K562 (cell line): ENCODE results near the gene NFATC2.

ENCODE experiments used
- CEBPB ChIP-seq: fragments of 450-650 bp; IDR thresholded peaks from 2 replicates; pipeline ENCODE4 v1.6.1; 2016; ENCODE audit warnings: missing genetic modification characterization, missing compliant biosample characterization
- CREB5 ChIP-seq: fragments of 250-450 bp; sonication (Bioruptor Pico); IDR thresholded peaks from 2 replicates; pipeline ENCODE4 v1.5.0; 2020; ENCODE audit warnings: mild to moderate bottlenecking
- CTCF ChIP-seq, 3 experiments: IDR thresholded peaks in 2 of 3; conservative IDR thresholded peaks in 1 of 3; 2 replicates each; pipeline ENCODE4 v1.5.1; 2011 to 2012; ENCODE audit warnings: low read length in 3 of 3, mild to moderate bottlenecking in 3 of 3, control low read depth in 2 of 3, improper control_type of control experiment in 1 of 3, inconsistent platforms in 1 of 3, low read depth in 1 of 3, mixed read lengths in 1 of 3, moderate library complexity in 1 of 3; ENCODE audit not compliant: insufficient read depth in 2 of 3
- ELK1 ChIP-seq: sonication (generic); formaldehyde crosslinking; IDR thresholded peaks from 2 replicates; pipeline ENCODE4 v1.8.1; 2022; ENCODE audit warnings: missing genetic modification reagents
- GATAD2B ChIP-seq: fragments of 450-650 bp; IDR thresholded peaks from 2 replicates; pipeline ENCODE4 v1.6.1; 2017; ENCODE audit warnings: mild to moderate bottlenecking, borderline replicate concordance
- JUNB ChIP-seq: fragments of 450-650 bp; formaldehyde crosslinking; conservative IDR thresholded peaks from 2 replicates; pipeline ENCODE4 v1.4.0; 2020; ENCODE audit warnings: mild to moderate bottlenecking
- MXI1 ChIP-seq: IDR thresholded peaks from 2 replicates; pipeline ENCODE4 v1.6.1; 2011; ENCODE audit warnings: low read depth, mild to moderate bottlenecking, improper control_type of control experiment, low read length
- NCOA6 ChIP-seq: fragments of 450-650 bp; IDR thresholded peaks from 2 replicates; pipeline ENCODE4 v1.6.1; 2017; ENCODE audit warnings: mild to moderate bottlenecking
- NCOR1 ChIP-seq: fragments of 450-650 bp; IDR thresholded peaks from 2 replicates; pipeline ENCODE4 v1.6.1; 2016; ENCODE audit warnings: mild to moderate bottlenecking, moderate library complexity
- NFE2L1 ChIP-seq: fragments of 450-650 bp; IDR thresholded peaks from 2 replicates; pipeline ENCODE4 v1.6.1; 2016; ENCODE audit warnings: missing genetic modification characterization, low read depth, mild to moderate bottlenecking, missing compliant biosample characterization, moderate library complexity, borderline replicate concordance
- PHTF2 ChIP-seq: fragments of 250-450 bp; sonication (Bioruptor Pico); IDR thresholded peaks from 2 replicates; pipeline ENCODE4 v1.5.0; 2021; ENCODE audit warnings: mild to moderate bottlenecking
- TBP ChIP-seq: optimal IDR thresholded peaks from 2 replicates; pipeline ENCODE3; 2011; ENCODE audit warnings: low read depth, low read length, improper control_type of control experiment
- ZNF24 ChIP-seq: fragments of 450-650 bp; IDR thresholded peaks from 2 replicates; pipeline ENCODE4 v1.6.1; 2016
- ZNF324 ChIP-seq: fragments of 250-450 bp; sonication (Bioruptor Pico); IDR thresholded peaks from 2 replicates; pipeline ENCODE4 v1.4.0; 2020; ENCODE audit warnings: mild to moderate bottlenecking

- TF ChIP-seq CTCF (IDR thresholded peaks at IDR 0.05 in 2 of 3, conservative IDR thresholded peaks at IDR 0.05 in 1 of 3; ENCODE audit: insufficient read depth in 2 of 3, low read depth in 1 of 3, low read length in 3 of 3), result no peak
- no peak for TF ChIP-seq NCOA6
- no peak for TF ChIP-seq CREB5
- TF ChIP-seq NFE2L1 (tag), result no peak
- TF ChIP-seq NCOR1, result no peak
- no peak for TF ChIP-seq PHTF2 (CRISPR knock-in tag)
- no peak for TF ChIP-seq TBP
- TF ChIP-seq ZNF24, result no peak
- no peak for TF ChIP-seq JUNB
- no peak for TF ChIP-seq ELK1 (CRISPR knock-in tag)
- no peak for TF ChIP-seq ZNF324 (CRISPR knock-in tag)
- no peak for TF ChIP-seq GATAD2B
- TF ChIP-seq MXI1, result no peak
- no peak for TF ChIP-seq CEBPB (tag)
These were observed 101.9 kb downstream of the NFATC2 start for GRCh38 chr20:51440589-51440988.
